Measurements from ENCODE around the gene DNAJC27. TPM values are rescaled to one million over a fixed set of nuclear protein-coding genes. Genes with fewer than 3 reads are reported as not detected.

The DNAJC27 gene
- total and polyA plus RNA-seq, 2 donors (not counting 1 experiment from before 2014, with no cell fraction given): 6.0 to 16.6 TPM

DNA sequence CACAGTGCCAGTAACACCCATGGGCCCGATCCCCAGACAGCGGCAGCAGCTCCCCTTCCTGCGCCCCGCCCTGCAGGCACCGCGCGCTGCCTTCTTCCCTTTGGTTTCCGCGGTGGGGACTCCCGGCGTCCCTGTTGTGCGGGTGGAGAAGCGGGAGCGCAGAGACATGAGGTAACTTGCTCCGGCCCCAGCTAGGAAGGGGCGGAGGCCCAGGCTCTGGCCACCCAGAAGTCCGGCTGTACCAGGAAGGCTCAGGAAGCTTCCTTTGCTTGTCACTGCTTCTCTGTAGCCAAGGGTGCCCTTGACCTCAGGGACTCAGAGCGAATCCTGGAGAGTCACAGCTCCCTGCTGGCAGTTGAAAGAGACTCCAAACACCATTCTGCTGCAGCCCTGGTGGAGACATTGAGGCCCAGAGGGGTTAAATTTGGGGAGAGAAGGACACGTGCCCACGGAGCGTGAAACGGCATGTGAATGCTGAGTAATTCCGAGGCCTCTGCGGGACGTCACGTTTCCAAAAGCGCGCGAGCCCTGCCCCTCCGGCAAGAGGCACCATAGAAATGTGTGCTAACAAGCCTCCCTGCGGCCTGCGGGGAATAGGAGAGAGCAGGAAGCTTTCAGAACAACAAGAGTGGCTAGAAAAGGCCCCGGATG lies 45.0 kb downstream of the DNAJC27 start:
- Mint-ChIP-seq H3K4me3 (peak overlapping the region; percentile 66), H3K27me3 (peaks cover 3% of the 10 kb centered on the region), H3K27ac (no peak overlapping the region), H3K4me1 (peaks cover 15% of the 10 kb centered on the region), H3K9me3 (ENCODE audit: insufficient read depth) (no peaks in the 10 kb centered on the region)
- 6% methylated on average over 28 of the region's 33 CpGs for WGBS (ENCODE audit: insufficient coverage)
- ChIA-PET CTCF (no interaction called here), POLR2A (no interaction called here)
- Histone ChIP-seq H3K27me3 (replicated peaks in 1 of 4; ENCODE audit: control extremely low read depth in 1 of 4, control insufficient read depth in 3 of 4, insufficient read depth in 4 of 4, low read length in 3 of 4) (peaks cover 0 to 13% (median 7%) of the 10 kb centered on the region in 4 experiments), H2AFZ (ENCODE audit: insufficient read depth, low read depth, low read length, poor library complexity, severe bottlenecking) (peak overlapping the region; percentile 68), H3K4me2 (replicated peaks; ENCODE audit: low read depth, low read length, poor library complexity, severe bottlenecking) (peak overlapping the region; percentile 57), H4K20me1 (ENCODE audit: control insufficient read depth, insufficient read depth, low read length, poor library complexity, severe bottlenecking) (no peaks in the 10 kb centered on the region), H3K9me3 (ENCODE audit: control extremely low read depth in 1 of 3, control insufficient read depth in 2 of 3, insufficient read depth in 1 of 3, low read length in 2 of 3) (peaks cover 0 to 8% (median 0%) of the 10 kb centered on the region in 3 donors), H3K9ac (ENCODE audit: low read length) (peak overlapping the region; percentile 29), H3K36me3 (replicated peaks in 1 of 2; ENCODE audit: control extremely low read depth in 1 of 2, control insufficient read depth in 1 of 2, extremely low read depth in 1 of 2, insufficient read depth in 2 of 2, low read length in 1 of 2) (no peaks in the 10 kb centered on the region), H3K4me1 (ENCODE audit: control insufficient read depth in 2 of 2, insufficient read depth in 2 of 2, low read length in 2 of 2) (peaks cover 7 to 18% of the 10 kb centered on the region in 2 donors), H3K4me3 (ENCODE audit: control extremely low read depth in 1 of 5, extremely low read depth in 1 of 5, insufficient read depth in 1 of 5, low read depth in 2 of 5, low read length in 4 of 5) (peak overlapping the region in 3 of 5 experiments; percentile 21 to 42 (median 28)), H3K79me2 (ENCODE audit: control insufficient read depth, insufficient read depth, low read length) (no peaks in the 10 kb centered on the region), H3K27ac (ENCODE audit: low read length in 2 of 2) (no peak overlapping the region)
- ATAC-seq (ENCODE audit: low read depth) (no peak), DNase-seq (no peak)
- intact Hi-C loops (cut with micrococcal nuclease): loop anchor here (5.0 kb wide), 1 partner anchor 514 kb away; no protein-coding TSS in a partner anchor
- no peak for TF ChIP-seq EZH2 (IDR thresholded peaks at IDR 0.05; ENCODE audit: borderline replicate concordance, insufficient read depth, low read depth, low read length, poor library complexity, severe bottlenecking)
- TF ChIP-seq, protein P1, sequence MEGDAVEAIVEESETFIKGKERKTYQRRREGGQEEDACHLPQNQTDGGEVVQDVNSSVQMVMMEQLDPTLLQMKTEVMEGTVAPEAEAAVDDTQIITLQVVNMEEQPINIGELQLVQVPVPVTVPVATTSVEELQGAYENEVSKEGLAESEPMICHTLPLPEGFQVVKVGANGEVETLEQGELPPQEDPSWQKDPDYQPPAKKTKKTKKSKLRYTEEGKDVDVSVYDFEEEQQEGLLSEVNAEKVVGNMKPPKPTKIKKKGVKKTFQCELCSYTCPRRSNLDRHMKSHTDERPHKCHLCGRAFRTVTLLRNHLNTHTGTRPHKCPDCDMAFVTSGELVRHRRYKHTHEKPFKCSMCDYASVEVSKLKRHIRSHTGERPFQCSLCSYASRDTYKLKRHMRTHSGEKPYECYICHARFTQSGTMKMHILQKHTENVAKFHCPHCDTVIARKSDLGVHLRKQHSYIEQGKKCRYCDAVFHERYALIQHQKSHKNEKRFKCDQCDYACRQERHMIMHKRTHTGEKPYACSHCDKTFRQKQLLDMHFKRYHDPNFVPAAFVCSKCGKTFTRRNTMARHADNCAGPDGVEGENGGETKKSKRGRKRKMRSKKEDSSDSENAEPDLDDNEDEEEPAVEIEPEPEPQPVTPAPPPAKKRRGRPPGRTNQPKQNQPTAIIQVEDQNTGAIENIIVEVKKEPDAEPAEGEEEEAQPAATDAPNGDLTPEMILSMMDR (IDR thresholded peaks at IDR 0.05): no peak

DNA sequence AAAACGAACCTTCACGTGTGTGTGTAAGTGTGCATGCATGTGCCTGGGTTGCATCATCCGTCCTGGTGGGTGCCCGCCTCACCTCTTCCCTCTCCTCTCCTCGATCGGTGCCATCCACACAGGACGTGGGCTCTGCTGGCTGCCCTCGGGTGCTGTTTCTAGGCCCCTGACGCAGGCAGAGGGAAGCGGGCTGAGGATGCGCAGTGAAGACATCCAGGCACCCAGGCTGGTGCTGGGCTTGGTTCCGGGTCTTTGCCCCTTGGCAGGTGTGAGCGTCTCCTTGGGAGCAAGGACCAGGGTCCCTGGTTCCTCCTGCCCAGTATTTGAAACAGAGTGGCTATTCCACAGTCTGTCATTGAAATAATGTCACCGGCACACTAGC lies 45.5 kb downstream of the DNAJC27 start:
- H3K4me2 ChIP-seq (replicated peaks; ENCODE audit: low read depth, low read length, poor library complexity, severe bottlenecking): peak overlapping the region; percentile 57
- TF ChIP-seq, protein P1 (IDR thresholded peaks at IDR 0.05): no peak
- TF ChIP-seq EZH2 (IDR thresholded peaks at IDR 0.05; ENCODE audit: borderline replicate concordance, insufficient read depth, low read depth, low read length, poor library complexity, severe bottlenecking): no peak
- no peaks in the 10 kb centered on the region for H4K20me1 ChIP-seq (ENCODE audit: control insufficient read depth, insufficient read depth, low read length, poor library complexity, severe bottlenecking)
- peaks cover 15% of the 10 kb centered on the region for H3K4me1 Mint-ChIP-seq
- DNase-seq (no peak), ATAC-seq (ENCODE audit: low read depth) (no peak)
- peak overlapping the region in 1 of 5 experiments; percentile 42 for H3K4me3 ChIP-seq (ENCODE audit: control extremely low read depth in 1 of 5, extremely low read depth in 1 of 5, insufficient read depth in 1 of 5, low read depth in 2 of 5, low read length in 4 of 5)
- H3K27me3 Mint-ChIP-seq: peaks cover 3% of the 10 kb centered on the region
- 76% methylated on average over 14 of the region's 14 CpGs for WGBS (ENCODE audit: insufficient coverage)
- no peaks in the 10 kb centered on the region for H3K36me3 ChIP-seq (replicated peaks in 1 of 2; ENCODE audit: control extremely low read depth in 1 of 2, control insufficient read depth in 1 of 2, extremely low read depth in 1 of 2, insufficient read depth in 2 of 2, low read length in 1 of 2)
- peak overlapping the region; percentile 66 for H3K4me3 Mint-ChIP-seq
- no peaks in the 10 kb centered on the region for H3K9me3 Mint-ChIP-seq (ENCODE audit: insufficient read depth)
- POLR2A ChIA-PET: no interaction called here
- H2AFZ ChIP-seq (ENCODE audit: insufficient read depth, low read depth, low read length, poor library complexity, severe bottlenecking): peak overlapping the region; percentile 68
- no peak overlapping the region for H3K27ac Mint-ChIP-seq
- intact Hi-C loops (cut with micrococcal nuclease): loop anchor here (5.0 kb wide), 1 partner anchor 514 kb away; no protein-coding TSS in a partner anchor
- H3K27me3 ChIP-seq (replicated peaks in 1 of 4; ENCODE audit: control extremely low read depth in 1 of 4, control insufficient read depth in 3 of 4, insufficient read depth in 4 of 4, low read length in 3 of 4): peaks cover 0 to 13% (median 7%) of the 10 kb centered on the region in 4 experiments
- peak overlapping the region; percentile 29 for H3K9ac ChIP-seq (ENCODE audit: low read length)
- no peak overlapping the region for H3K27ac ChIP-seq (ENCODE audit: low read length in 2 of 2)
- H3K9me3 ChIP-seq (ENCODE audit: control extremely low read depth in 1 of 3, control insufficient read depth in 2 of 3, insufficient read depth in 1 of 3, low read length in 2 of 3): peaks cover 0 to 8% (median 0%) of the 10 kb centered on the region in 3 donors
- CTCF ChIA-PET: no interaction called here
- H3K79me2 ChIP-seq (ENCODE audit: control insufficient read depth, insufficient read depth, low read length): no peaks in the 10 kb centered on the region
- H3K4me1 ChIP-seq (ENCODE audit: control insufficient read depth in 2 of 2, insufficient read depth in 2 of 2, low read length in 2 of 2): peaks cover 7 to 19% of the 10 kb centered on the region in 2 donors

Data from B cell (primary cell).